Measurements from ENCODE around the gene BRD3OS. TPM values are rescaled to one million over a fixed set of nuclear protein-coding genes. Genes with fewer than 3 reads are reported as not detected.

BRD3OS gene
- total and polyA plus RNA-seq, 2 of the 13 experiments (the other 11 are each of a cell fraction or from before 2014, with no cell fraction given): 4.9 to 5.7 TPM

DNA sequence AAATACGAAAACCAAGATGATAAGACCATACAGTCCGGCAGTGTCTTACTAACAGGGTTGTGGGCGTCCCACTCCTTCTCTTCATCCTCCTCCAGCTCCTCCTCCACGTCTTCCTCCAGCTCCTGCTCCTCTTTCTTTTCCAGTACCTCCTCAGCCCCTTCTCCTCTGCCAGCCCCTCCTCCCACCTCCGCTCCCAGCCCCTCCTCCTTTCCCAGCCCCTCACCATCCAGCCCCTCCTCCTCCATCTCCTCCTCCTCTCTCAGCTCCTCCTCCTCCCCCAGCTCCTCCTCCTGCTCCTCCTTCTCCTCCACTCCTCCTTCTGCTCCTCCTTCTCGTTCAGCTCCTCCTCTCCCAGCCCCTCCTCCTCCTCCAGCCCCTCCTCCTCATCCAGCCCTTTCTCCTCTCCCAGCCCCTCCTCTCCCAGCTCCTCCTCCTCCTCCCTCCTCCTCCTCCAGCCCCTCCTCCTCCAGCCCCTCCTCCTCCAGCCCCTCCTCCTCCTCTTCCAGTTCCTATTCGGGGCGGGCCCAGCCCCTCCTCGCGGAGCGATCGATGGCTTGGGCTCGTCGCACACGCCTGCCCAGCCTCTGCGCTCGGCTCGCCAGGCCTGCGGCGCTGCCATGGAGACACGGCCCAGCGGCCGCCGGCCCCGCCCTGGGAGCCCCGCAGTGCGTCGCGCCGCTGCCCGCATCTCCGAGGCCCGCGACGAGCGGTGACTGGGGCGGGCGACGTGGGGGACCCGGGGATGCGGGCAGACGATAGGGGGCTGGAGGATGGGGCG, at the start of gene BRD3OS (continued):
- TF ChIP-seq, protein P1, sequence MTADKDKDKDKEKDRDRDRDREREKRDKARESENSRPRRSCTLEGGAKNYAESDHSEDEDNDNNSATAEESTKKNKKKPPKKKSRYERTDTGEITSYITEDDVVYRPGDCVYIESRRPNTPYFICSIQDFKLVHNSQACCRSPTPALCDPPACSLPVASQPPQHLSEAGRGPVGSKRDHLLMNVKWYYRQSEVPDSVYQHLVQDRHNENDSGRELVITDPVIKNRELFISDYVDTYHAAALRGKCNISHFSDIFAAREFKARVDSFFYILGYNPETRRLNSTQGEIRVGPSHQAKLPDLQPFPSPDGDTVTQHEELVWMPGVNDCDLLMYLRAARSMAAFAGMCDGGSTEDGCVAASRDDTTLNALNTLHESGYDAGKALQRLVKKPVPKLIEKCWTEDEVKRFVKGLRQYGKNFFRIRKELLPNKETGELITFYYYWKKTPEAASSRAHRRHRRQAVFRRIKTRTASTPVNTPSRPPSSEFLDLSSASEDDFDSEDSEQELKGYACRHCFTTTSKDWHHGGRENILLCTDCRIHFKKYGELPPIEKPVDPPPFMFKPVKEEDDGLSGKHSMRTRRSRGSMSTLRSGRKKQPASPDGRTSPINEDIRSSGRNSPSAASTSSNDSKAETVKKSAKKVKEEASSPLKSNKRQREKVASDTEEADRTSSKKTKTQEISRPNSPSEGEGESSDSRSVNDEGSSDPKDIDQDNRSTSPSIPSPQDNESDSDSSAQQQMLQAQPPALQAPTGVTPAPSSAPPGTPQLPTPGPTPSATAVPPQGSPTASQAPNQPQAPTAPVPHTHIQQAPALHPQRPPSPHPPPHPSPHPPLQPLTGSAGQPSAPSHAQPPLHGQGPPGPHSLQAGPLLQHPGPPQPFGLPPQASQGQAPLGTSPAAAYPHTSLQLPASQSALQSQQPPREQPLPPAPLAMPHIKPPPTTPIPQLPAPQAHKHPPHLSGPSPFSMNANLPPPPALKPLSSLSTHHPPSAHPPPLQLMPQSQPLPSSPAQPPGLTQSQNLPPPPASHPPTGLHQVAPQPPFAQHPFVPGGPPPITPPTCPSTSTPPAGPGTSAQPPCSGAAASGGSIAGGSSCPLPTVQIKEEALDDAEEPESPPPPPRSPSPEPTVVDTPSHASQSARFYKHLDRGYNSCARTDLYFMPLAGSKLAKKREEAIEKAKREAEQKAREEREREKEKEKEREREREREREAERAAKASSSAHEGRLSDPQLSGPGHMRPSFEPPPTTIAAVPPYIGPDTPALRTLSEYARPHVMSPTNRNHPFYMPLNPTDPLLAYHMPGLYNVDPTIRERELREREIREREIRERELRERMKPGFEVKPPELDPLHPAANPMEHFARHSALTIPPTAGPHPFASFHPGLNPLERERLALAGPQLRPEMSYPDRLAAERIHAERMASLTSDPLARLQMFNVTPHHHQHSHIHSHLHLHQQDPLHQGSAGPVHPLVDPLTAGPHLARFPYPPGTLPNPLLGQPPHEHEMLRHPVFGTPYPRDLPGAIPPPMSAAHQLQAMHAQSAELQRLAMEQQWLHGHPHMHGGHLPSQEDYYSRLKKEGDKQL (CRISPR knock-in tag; IDR thresholded peaks at IDR 0.05; ENCODE audit: low read depth): no peak
- TF ChIP-seq FOXA3 (CRISPR knock-in tag; IDR thresholded peaks at IDR 0.05) (no peak), HNF4G (IDR thresholded peaks at IDR 0.05; ENCODE audit: borderline replicate concordance, low read depth, low read length) (peak; percentile 15; the same call in 1 of the 2 replicates), HNF4G (CRISPR knock-in tag; IDR thresholded peaks at IDR 0.05; ENCODE audit: borderline replicate concordance, low read depth) (no peak; the same call in 1 of the 2 replicates), GPN1 (CRISPR knock-in tag; IDR thresholded peaks at IDR 0.05; ENCODE audit: borderline replicate concordance) (no peak), GTF2F1 (IDR thresholded peaks at IDR 0.05; ENCODE audit: low read length) (no peak), POLR2AphosphoS2 (IDR thresholded peaks at IDR 0.05; ENCODE audit: low read depth, low read length) (peak; percentile 94), ZBTB21 (CRISPR knock-in tag; IDR thresholded peaks at IDR 0.05) (no peak), SRSF4 (IDR thresholded peaks at IDR 0.05; ENCODE audit: low read depth, low read length, poor library complexity, severe bottlenecking) (no peak), ZFP82 (CRISPR knock-in tag; IDR thresholded peaks at IDR 0.05; ENCODE audit: borderline replicate concordance) (no peak), ZFYVE20 (CRISPR knock-in tag; IDR thresholded peaks at IDR 0.05; ENCODE audit: borderline replicate concordance, low read depth) (no peak), ZNF367 (CRISPR knock-in tag; IDR thresholded peaks at IDR 0.05; ENCODE audit: borderline replicate concordance) (no peak), SRF (IDR thresholded peaks at IDR 0.05; ENCODE audit: low read depth, low read length) (peak; percentile 96), ZNF558 (CRISPR knock-in tag; IDR thresholded peaks at IDR 0.05; ENCODE audit: borderline replicate concordance) (no peak), DR1 (CRISPR knock-in tag; IDR thresholded peaks at IDR 0.05) (no peak), HNRNPH1 (optimal IDR thresholded peaks at IDR 0.05; ENCODE audit: low read depth, low read length) (no peak), RELA (CRISPR knock-in tag; IDR thresholded peaks at IDR 0.05) (no peak), CAMTA2 (CRISPR knock-in tag; IDR thresholded peaks at IDR 0.05; ENCODE audit: borderline replicate concordance) (no peak), ZNF224 (CRISPR knock-in tag; IDR thresholded peaks at IDR 0.05) (no peak), JUND (CRISPR knock-in tag; IDR thresholded peaks at IDR 0.05) (no peak), ZNF451 (CRISPR knock-in tag; IDR thresholded peaks at IDR 0.05) (no peak), ZNF775 (CRISPR knock-in tag; IDR thresholded peaks at IDR 0.05; ENCODE audit: borderline replicate concordance) (no peak), ZNF562 (CRISPR knock-in tag; IDR thresholded peaks at IDR 0.05; ENCODE audit: borderline replicate concordance) (no peak)
- TF ChIP-seq, protein P2, sequence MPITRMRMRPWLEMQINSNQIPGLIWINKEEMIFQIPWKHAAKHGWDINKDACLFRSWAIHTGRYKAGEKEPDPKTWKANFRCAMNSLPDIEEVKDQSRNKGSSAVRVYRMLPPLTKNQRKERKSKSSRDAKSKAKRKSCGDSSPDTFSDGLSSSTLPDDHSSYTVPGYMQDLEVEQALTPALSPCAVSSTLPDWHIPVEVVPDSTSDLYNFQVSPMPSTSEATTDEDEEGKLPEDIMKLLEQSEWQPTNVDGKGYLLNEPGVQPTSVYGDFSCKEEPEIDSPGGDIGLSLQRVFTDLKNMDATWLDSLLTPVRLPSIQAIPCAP (CRISPR knock-in tag; IDR thresholded peaks at IDR 0.05; ENCODE audit: low read depth): no peak
- TF ChIP-seq, protein P3, sequence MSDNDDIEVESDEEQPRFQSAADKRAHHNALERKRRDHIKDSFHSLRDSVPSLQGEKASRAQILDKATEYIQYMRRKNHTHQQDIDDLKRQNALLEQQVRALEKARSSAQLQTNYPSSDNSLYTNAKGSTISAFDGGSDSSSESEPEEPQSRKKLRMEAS (IDR thresholded peaks at IDR 0.05): peak; percentile 64
